ENCODE measurements around the gene KRTAP1-4. TPM values are rescaled to one million over a fixed set of nuclear protein-coding genes. Genes with fewer than 3 reads are reported as not detected.

KRTAP1-4 gene
- total and polyA plus RNA-seq, 2 of the 8 experiments (the other 6 are each of a cell fraction or from before 2014, with no cell fraction given), result not detected

DNA sequence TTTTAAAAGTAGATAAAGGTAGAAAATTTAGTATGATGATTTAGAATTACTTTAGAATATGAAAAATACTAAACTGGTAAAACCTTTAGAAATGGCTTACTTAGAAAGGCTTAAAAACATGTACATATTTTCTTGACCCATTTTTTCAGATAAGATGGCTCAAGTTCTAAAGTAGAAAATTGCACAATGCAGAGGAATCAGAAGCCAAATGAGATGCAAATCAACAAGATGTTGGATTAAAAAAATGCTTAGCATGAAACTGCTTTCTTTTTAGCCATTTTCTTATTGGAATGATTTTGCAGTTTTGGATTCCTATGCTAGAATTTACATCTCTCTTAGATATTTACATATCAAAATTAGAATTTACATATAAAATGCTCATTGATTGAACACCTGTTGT, 19.6 kb downstream of the KRTAP1-4 start:
- Histone ChIP-seq H2AFZ (ENCODE audit: low read length) (no peak overlapping the region), H3K4me1 (replicated peaks in 1 of 4; ENCODE audit: control insufficient read depth in 3 of 4, insufficient read depth in 4 of 4, low read length in 3 of 4) (peaks cover 0 to 10% (median 6%) of the 10 kb centered on the region in 4 experiments; a peak in 6 of 7 replicates), H2BK5ac (ENCODE audit: low read depth, low read length) (no peak overlapping the region), H2AK5ac (ENCODE audit: low read depth, low read length) (no peak overlapping the region), H4K8ac (ENCODE audit: extremely low read depth, insufficient read depth, low read length) (no peak overlapping the region), H3K23ac (ENCODE audit: insufficient read length) (no peak overlapping the region), H3K9ac (replicated peaks in 1 of 4; ENCODE audit: extremely low read depth in 1 of 4, low read depth in 3 of 4, low read length in 3 of 4) (no peak overlapping the region), H4K20me1 (replicated peaks in 1 of 2; ENCODE audit: control insufficient read depth in 1 of 2, insufficient read depth in 2 of 2, low read length in 2 of 2) (no peaks in the 10 kb centered on the region), H2BK15ac (ENCODE audit: low read length) (no peak overlapping the region), H3K4ac (replicated peaks; ENCODE audit: insufficient read length, low read depth, low read length) (no peak overlapping the region), H4K91ac (replicated peaks; ENCODE audit: insufficient read length, low read length) (no peak overlapping the region), H3K23me2 (ENCODE audit: low read depth, low read length) (no peaks in the 10 kb centered on the region), H3K9me3 (ENCODE audit: insufficient read depth in 2 of 2, low read depth in 1 of 2, low read length in 1 of 2) (no peaks in the 10 kb centered on the region), H3K4me3 (ENCODE audit: extremely low read depth in 1 of 4, insufficient read depth in 2 of 4, low read depth in 3 of 4, low read length in 4 of 4) (no peak overlapping the region), H3K36me3 (ENCODE audit: control insufficient read depth in 2 of 4, insufficient read depth in 4 of 4, low read length in 3 of 4) (no peaks in the 10 kb centered on the region), H3K56ac (replicated peaks; ENCODE audit: insufficient read length, low read depth, low read length) (no peak overlapping the region), H3K27me3 (replicated peaks in 1 of 4; ENCODE audit: control insufficient read depth in 3 of 4, extremely low read depth in 1 of 4, insufficient read depth in 3 of 4, low read length in 3 of 4) (no peaks in the 10 kb centered on the region), H4K5ac (ENCODE audit: insufficient read length, low read depth, low read length) (no peak overlapping the region), H2BK20ac (ENCODE audit: low read length) (no peak overlapping the region), H2BK120ac (replicated peaks; ENCODE audit: low read depth, low read length) (no peak overlapping the region), H3K18ac (ENCODE audit: extremely low read depth, low read length) (no peak overlapping the region), H3K79me2 (ENCODE audit: control insufficient read depth in 1 of 2, insufficient read depth in 2 of 2, low read length in 2 of 2) (no peaks in the 10 kb centered on the region), H3K27ac (ENCODE audit: low read depth, low read length) (no peak overlapping the region), H3K79me1 (ENCODE audit: low read depth, low read length) (no peaks in the 10 kb centered on the region), H2BK12ac (ENCODE audit: low read depth, low read length) (no peak overlapping the region), H3K14ac (ENCODE audit: insufficient read length) (no peak overlapping the region), H3K4me2 (ENCODE audit: insufficient read depth in 1 of 2, low read depth in 2 of 2, low read length in 2 of 2) (no peak overlapping the region)
- POLR2A ChIA-PET (ENCODE audit: partially characterized antibody), result no interaction called here
- no peak for FAIRE-seq
- DNase-seq (ENCODE audit: low read depth in 1 of 2, low spot score in 2 of 2), result no peak
- CTCF ChIA-PET (ENCODE audit: partially characterized antibody), result no interaction called here
- TF ChIP-seq RNF2 (IDR thresholded peaks at IDR 0.05; ENCODE audit: borderline replicate concordance, low read depth, low read length, missing control alignments, poor library complexity, severe bottlenecking) (no peak), BACH1 (IDR thresholded peaks at IDR 0.05; ENCODE audit: low read length) (no peak), SP2 (IDR thresholded peaks at IDR 0.05; ENCODE audit: low read length) (no peak), RBBP5 (IDR thresholded peaks at IDR 0.05; ENCODE audit: borderline replicate concordance, low read depth, low read length) (no peak), CBX8 (IDR thresholded peaks at IDR 0.05; ENCODE audit: borderline replicate concordance, low read depth, low read length) (no peak), SUZ12 (IDR thresholded peaks at IDR 0.05; ENCODE audit: low read length) (no peak), ZNF274 (IDR thresholded peaks at IDR 0.05; ENCODE audit: borderline replicate concordance, extremely low read depth, low read length) (no peak), JUN (IDR thresholded peaks at IDR 0.05; ENCODE audit: low read depth, low read length) (no peak), TAF1 (IDR thresholded peaks at IDR 0.05; ENCODE audit: low read depth, low read length) (no peak), EGR1 (IDR thresholded peaks at IDR 0.05; ENCODE audit: borderline replicate concordance, low read depth, low read length) (no peak), TAF7 (optimal IDR thresholded peaks at IDR 0.05; ENCODE audit: borderline replicate concordance, low read depth, low read length) (no peak), EZH2 (IDR thresholded peaks at IDR 0.05; ENCODE audit: low read depth, low read length, severe bottlenecking) (no peak), PHF8 (conservative IDR thresholded peaks at IDR 0.05; ENCODE audit: low read depth, low read length) (no peak), POLR2AphosphoS5 (IDR thresholded peaks at IDR 0.05; ENCODE audit: low read depth, low read length) (no peak)

All from H1 (cell line).